ENCODE results near the gene CARNS1.
"Not testable (repeated sequence)": the region's sequence is repeated elsewhere in the genome, so short reads cannot be mapped to it uniquely, and the experiment has no call there.

The CARNS1 gene

GRCh38 chr11:67397536-67397935, 17.9 kb upstream of the CARNS1 start:
- TF ChIP-seq CTCF (IDR thresholded peaks at IDR 0.05; ENCODE audit: control insufficient read depth, extremely low read depth, insufficient read depth), result no peak
- no peak overlapping the region for H3K4me3 ChIP-seq (ENCODE audit: low read depth, low read length)
- DNase-seq (ENCODE audit: low read depth), result no peak

- no peak overlapping the region for H3K4me3 ChIP-seq (ENCODE audit: low read depth, low read length)
- TF ChIP-seq CTCF (IDR thresholded peaks at IDR 0.05; ENCODE audit: control insufficient read depth, extremely low read depth, insufficient read depth), result no peak
- no peak for DNase-seq (ENCODE audit: low read depth)
These were observed 17.4 kb upstream of the CARNS1 start for GRCh38 chr11:67397986-67398660.

- no peak for DNase-seq (ENCODE audit: low read depth)
- H3K4me3 ChIP-seq (ENCODE audit: low read depth, low read length), result no peak overlapping the region
- no peak for TF ChIP-seq CTCF (IDR thresholded peaks at IDR 0.05; ENCODE audit: control insufficient read depth, extremely low read depth, insufficient read depth)
These were observed 16.6 kb upstream of the CARNS1 start for GRCh38 chr11:67398661-67399563.

- TF ChIP-seq CTCF (IDR thresholded peaks at IDR 0.05; ENCODE audit: control insufficient read depth, extremely low read depth, insufficient read depth), result no peak
- H3K4me3 ChIP-seq (ENCODE audit: low read depth, low read length), result peak overlapping the region; percentile 97
- DNase-seq (ENCODE audit: low read depth), result no peak
These were observed 15.1 kb upstream of the CARNS1 start for GRCh38 chr11:67400251-67400941.

- TF ChIP-seq CTCF (IDR thresholded peaks at IDR 0.05; ENCODE audit: control insufficient read depth, extremely low read depth, insufficient read depth), result no peak
- peak overlapping the region; percentile 97 for H3K4me3 ChIP-seq (ENCODE audit: low read depth, low read length)
- DNase-seq (ENCODE audit: low read depth), result no peak
These were observed 14.5 kb upstream of the CARNS1 start for GRCh38 chr11:67400942-67401494.

GRCh38 chr11:67401495-67402191, 13.8 kb upstream of the CARNS1 start, which contains the start of gene PPP1CA:
PPP1CA (minus strand) TSS chr11:67401858; CDS start chr11:67401782, 76 bp downstream.
- no peak for DNase-seq (ENCODE audit: low read depth)
- peak within 1 kb of the TSS; percentile 97 for H3K4me3 ChIP-seq (ENCODE audit: low read depth, low read length)
- peak; percentile 46 for TF ChIP-seq CTCF (IDR thresholded peaks at IDR 0.05; ENCODE audit: control insufficient read depth, extremely low read depth, insufficient read depth)

- not testable (repeated sequence) for DNase-seq (ENCODE audit: low read depth)
- peak overlapping the region; percentile 19; the same call in 1 of the 2 replicates for H3K4me3 ChIP-seq (ENCODE audit: low read depth, low read length)
These were observed 13.2 kb upstream of the CARNS1 start for GRCh38 chr11:67402192-67402839.

- not testable (repeated sequence) for H3K4me3 ChIP-seq (ENCODE audit: low read depth, low read length); DNase-seq (ENCODE audit: low read depth)
These were observed 12.4 kb upstream of the CARNS1 start for GRCh38 chr11:67403085-67403484.

Measured in LNCaP clone FGC (cell line).